Stimulated activated CD4-positive, alpha-beta T cell treated with anti-CD3 and anti-CD28 coated beads, Interleukin-4, amount 100 ng/mL, for 4 hours (primary cell): ENCODE measurements around the gene TMEM82.

Experiments used
- DNase-seq, 2 experiments: peaks; one replicate each; pipeline ENCODE4 v3.0.0-alpha.2; 2020

Gene TMEM82

DNA sequence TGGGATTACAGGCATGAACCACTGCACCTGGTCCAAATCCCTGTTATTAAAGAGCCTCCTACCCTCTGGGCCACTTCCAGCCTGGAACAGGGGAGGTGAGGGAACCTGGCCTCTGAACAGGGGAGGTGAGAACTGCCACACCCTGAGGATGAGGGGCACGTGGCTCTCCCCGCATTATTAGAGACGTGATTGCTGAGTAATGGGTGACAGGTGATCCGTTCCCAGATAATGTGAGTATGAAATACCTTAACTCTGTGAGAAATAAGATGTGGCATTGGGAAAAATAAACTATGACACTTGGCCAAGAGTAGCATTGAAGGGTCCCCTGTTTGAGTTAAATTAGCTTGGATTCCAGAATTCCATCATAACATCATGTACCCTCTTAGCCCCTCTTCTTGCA, 19.9 kb upstream of the TMEM82 start:
- DNase-seq = no peak

DNA sequence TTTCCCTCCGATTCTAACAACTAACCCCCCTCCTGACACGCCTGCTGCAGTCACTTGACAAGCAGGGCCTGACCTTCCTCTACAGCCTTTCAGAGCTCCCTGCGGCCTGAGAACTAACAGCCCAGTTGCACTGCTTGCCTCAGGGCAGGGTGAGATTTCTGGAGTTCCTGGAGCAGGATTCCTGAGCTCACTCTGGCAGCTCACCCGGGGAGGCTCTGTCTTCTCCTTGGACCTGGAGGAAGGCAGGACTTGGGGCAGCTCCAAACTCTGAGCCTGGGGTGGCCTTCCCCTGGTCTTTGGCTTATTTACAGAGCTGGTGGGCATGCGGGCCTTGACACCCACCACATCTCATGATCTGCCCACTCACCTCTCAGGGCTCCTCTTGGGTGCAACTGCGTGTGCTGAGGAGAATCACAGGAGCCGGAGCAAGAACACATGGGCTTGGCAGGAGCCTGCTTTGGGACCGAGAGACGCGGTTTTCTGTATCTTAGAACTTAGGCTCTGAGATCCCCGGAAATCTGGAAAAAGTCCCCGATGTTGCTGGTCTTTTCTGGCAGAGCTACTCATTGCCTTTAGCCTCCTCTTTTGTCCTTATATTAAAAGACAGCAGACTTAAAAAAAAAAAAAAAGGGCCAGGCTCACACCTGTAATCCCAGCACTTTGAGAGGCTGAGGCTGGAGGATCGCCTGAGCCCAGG, 19.3 kb upstream of the TMEM82 start:
- DNase-seq = no peak

DNA sequence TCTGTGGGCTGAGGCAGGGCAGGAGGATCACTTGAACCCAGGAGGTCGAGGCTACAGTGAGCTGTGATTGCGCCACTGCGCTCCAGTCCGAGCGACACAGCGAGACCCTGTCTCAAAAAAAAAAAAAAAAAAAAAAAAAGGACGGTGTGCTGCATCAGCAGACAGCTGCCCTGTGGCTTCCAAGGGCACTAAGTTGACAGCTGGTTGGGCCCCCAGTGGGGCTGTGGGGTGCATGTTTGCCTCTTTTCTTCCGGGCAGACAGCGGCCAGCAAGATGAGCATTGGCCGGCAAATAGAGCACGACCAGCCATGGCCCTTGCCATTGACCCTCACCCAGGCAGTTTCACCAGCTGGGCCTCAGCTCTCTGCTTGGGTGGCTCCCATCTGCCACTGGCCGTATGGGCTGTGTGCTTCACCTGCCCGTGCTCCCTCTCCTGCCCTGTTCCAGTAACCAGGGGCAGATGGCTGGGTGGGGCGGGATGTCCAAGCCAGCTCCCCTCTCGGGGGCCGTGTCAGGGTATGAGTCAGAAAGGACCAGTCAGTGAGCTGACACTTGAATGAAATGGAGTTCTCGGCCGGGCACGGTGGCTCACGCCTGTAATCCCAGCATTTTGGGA, 18.6 kb upstream of the TMEM82 start:
- no peak for DNase-seq

DNA sequence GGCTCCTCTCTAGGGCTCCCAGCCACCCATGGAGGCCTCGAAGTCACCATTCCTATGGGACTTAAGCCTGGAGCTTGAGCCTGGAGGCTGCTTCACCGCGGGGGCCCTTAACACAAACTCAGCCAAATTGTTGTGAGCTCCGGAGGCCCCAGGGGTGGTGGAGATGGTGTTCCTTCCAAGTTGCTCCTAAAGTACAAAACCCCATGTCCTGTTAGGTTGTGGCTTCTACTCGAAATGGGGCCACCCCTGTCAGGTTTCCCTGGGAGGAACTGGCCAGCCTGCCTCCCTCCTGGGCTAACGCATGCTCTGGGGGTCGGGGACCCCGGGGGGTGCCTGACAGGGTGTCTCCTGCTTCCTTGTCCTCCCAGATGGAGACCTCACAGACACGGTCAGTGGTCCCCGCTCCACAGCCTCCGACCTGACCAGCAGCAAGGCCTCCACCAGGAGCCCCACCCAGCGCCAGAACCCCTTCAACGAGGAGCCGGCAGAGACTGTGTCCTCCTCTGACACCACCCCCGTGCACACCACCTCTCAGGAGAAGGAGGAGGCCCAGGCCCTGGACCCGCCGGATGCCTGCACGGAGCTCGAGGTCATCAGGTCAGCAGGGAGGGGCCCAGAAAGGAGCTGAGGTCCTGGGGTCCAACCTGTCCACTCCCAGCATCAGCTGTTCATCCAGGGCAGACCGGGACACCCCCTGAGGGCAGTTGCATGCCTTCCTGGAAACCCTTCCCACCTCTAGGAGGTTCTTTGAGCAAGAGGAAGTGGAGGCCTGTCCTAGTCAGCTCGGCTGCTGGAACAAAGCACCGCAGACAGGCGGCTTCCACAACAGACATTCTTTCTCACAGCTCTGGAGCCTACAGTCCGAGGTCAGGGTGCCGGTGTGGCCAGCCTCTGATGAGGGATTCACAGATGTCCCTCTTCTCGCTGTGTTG, 17.1 kb upstream of the TMEM82 start:
- DNase-seq = no peak

DNA sequence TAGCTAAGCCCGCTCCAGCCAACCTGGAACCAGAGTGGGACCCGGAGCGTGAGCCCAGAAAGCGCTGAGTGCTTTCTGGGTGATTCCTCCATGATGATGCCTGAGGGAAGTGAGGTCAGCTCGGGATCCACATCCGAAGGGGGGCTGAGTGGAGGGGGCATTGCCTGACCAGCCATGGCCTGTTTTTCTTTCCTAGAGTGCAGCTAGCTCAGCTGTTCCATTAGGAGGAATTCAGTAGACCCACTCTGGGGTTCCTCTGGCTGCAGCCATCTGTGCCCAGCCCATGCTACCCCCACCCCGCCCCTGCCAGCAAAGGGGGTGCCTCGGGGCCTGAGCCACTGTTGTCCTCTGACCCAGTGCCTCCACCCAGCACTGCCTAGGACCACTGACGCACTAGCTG, 15.8 kb upstream of the TMEM82 start:
- DNase-seq = no peak

DNA sequence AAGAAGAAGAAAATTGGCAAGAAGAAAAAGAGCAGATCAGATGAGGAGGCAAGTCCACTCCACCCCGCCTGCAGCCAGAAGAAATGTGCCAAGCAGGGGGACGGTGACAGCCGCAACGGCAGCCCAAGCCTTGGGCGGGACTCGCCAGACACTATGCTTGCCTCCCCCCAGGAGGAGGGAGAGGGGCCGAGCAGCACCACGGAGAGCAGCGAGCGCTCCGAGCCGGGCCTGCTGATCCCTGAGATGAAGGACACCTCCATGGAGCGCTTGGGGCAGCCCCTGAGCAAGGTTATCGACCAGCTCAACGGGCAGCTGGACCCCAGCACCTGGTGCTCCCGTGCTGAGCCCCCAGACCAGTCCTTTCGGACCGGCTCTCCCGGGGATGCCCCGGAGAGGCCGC, 15.3 kb upstream of the TMEM82 start:
- no peak for DNase-seq

DNA sequence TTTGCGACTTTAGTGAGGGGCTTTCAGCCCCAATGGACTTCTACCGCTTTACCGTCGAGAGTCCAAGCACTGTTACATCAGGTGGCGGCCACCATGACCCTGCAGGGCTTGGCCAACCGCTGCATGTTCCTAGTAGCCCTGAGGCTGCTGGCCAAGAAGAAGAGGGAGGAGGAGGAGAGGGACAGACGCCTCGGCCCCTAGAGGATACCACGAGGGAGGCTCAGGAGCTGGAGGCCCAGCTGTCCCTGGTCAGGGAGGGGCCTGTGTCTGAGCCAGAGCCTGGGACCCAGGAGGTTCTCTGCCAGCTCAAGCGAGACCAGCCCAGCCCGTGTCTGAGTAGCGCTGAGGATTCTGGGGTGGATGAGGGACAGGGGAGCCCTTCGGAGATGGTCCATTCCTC, 14.9 kb upstream of the TMEM82 start:
- no peak for DNase-seq

DNA sequence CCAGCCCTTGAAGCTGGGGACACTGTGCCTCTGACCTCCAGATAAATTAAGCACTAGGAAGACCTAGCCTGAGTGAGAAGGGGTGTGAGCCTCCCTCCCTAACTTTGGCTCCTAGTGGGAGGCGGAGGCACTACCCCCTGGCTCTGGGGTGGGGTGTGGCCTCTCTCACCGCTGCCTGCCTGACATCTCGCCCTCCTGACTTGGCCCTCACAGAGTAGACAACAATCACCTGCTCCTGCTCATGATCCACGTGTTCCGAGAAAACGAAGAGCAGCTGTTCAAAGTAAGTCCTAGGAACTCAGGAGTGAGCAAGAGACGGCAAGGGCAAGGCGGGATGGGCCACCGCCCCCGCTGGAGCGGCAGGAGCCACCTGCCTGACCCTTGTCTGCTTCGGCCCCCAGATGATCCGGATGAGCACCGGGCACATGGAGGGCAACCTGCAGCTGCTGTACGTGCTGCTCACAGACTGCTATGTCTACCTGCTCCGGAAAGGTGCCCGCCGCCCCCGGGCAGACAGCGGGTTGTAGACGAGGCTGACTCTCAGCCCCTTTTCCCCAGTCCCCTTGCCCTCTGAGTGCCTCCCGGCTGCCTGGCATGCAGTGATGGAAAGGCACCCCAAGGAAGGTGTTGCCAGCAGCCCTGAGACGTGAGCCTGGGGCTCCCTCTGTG, 14.3 kb upstream of the TMEM82 start:
- no peak for DNase-seq

DNA sequence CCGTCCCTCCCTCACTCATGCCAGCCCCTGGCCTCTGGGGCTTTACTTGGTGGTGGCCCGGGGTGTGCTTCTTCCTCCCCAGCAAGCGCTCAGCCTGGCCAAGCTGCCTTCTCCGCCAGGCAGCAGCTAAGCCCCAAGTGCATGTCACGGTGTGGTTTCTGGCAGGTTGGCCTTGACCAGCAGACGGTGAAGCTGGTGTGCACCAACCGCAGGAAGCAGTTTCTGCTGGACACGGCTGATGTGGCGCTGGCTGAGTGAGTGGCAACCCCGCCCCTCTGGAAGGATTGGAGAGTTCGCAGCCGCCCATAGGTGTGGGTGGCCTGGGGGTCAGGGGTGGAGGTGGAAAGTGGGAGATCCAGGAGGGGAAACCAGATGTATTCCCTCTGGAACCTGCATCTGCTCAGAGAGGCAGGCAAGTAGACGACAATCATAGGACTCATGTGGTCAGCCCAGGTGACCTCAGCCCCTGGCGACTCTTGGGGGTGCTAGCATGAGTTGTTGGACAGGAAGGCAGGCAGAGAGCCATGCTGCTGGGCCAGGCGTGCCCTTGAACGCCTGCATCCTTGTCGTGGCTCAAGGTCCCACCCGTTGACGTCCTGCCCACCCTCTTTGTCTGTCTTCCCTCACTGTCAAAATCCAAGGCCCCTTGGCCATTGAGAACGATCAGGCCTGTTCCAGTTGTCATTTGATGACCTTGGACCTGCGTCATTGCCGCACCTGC, 13.2 kb upstream of the TMEM82 start:
- no peak for DNase-seq

DNA sequence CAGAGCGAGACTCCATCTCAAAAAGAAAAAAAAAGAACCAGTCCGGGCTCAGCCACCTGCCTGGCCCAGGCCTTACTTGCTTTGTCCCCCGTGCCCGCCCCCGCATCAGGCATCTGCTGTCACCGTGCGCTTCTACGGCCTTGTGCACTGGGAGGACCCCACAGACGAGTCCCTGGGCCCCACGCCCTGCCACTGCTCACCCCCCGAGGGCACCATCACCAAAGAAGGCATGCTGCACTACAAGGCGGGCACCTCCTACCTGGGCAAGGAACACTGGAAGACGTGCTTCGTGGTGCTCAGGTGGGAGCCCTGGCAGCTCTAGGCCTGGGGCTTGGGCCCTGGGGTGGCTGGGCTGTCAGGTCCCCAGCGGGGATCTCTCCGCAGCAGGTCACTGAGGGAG, 11.9 kb upstream of the TMEM82 start:
- no peak for DNase-seq

DNA sequence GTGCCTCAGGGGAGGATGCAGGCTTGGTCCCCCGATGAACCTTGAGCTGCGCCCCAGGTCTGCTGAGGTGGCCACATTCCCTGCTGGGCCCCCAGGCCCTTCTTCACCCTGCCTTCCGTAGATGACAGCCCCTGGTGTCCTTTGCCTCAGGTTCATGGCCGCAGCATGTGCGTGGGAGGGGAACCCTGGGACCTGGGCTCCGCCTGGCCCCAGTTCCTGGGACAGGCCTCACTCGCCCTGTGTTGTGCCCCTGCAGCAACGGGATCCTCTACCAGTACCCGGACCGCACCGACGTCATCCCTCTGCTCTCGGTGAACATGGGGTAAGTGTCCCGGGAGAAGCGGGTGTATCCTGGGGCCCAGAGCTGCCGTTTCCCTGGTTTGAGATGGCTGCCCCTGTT, 11.4 kb upstream of the TMEM82 start:
- DNase-seq = no peak

DNA sequence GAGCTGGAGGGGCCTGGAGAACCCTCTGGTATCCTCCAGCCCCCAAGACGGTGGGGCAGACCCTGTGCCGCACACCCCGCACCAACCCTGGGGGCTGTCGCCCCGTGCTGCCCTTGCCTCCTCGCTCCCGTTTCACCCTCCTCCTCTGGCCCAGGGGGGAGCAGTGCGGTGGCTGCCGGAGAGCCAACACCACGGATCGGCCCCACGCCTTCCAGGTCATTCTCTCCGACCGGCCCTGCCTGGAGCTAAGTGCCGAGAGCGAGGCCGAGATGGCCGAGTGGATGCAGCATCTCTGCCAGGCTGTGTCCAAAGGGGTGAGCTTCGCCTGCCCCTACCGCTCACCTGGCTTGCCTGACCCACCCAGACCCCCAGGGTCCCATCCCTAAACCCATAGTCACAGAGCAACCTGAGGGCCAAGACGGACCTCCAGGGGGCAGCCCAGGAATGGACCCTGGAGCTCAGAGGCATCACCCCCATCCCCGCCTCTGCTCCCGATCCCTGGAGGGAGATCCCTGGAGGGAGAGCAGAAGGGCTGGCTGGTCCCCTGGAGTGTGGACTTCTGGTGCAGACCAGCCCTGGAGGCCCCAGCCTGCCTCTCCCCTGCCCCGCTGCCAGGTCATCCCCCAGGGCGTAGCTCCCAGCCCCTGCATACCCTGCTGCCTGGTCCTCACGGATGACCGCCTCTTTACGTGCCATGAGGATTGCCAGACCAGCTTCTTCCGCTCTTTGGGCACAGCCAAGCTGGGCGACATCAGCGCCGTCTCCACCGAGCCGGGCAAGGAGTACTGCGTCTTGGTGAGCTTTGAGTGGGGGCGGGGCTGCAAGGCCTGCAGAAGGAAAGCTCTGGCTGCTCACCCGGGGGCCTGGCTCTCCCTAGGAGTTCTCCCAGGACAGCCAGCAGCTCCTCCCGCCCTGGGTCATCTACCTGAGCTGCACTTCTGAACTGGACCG, 10.3 kb upstream of the TMEM82 start:
- DNase-seq = no peak

DNA sequence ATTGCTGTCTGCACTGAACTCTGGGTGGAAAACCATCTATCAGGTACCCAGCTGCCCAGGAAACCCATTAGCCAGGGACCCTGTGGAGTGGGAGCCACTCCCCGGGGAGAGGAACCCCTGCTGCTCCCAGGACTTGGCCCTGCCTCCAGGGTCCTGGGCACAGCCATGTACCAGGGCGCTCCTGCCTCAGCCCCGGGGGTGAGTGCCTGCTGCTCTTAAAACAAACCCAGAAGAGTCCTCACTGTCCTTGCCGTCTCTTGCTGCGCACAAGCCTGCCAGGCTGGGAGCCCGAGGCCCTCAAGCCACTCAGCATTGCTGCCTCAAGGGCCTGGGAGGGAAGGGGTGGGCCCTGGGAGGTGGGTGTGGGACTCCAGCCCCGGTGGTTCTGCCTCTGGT, 9.6 kb upstream of the TMEM82 start:
- no peak for DNase-seq

DNA sequence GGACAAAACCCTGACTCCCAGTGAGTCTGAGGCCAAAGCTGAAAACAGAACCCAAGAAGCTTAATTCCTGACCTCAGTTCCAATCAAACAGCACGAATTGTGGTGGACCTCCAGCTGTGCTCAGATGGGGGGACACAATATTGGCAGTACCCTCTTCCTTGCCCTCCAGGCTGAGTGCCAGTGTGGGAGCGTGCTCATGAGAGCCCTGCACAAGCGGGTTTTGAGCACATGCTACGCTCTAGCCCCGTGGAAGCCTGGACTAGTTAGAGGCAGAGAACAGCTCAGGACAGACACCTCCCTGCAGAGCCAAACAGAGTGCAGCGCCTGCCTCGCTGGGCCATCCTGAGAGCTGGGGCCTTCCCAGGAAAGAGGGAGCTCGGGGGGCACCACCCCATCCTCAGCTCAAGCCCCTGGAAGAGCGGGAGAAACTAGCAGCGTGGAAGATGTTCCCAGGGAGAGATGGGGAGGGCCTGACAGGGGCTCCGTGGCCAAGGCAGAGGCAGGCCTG, 9.0 kb upstream of the TMEM82 start:
- DNase-seq = no peak

DNA sequence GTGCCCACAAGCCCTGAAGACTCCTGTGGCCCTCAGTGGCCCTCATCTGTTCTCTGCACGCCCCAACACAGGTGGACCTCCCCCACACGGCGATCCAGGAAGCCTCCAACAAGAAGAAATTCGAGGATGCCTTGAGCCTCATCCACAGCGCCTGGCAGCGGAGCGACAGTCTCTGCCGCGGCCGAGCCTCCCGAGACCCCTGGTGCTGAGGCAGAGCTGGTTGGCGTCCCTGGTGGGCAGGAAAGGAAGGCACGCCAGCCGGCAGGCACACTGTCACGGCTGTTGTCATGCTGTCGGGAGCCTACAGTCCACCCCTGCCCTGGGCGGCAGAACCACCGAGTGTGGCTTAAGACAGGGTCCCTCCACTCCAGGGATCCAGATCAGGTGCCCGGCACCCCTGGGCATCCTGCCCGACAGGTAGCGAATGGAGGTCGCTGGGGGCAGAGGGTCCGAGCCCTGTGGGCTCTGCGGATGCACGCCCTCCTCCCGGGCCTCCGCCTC, 8.5 kb upstream of the TMEM82 start:
- DNase-seq = no peak

DNA sequence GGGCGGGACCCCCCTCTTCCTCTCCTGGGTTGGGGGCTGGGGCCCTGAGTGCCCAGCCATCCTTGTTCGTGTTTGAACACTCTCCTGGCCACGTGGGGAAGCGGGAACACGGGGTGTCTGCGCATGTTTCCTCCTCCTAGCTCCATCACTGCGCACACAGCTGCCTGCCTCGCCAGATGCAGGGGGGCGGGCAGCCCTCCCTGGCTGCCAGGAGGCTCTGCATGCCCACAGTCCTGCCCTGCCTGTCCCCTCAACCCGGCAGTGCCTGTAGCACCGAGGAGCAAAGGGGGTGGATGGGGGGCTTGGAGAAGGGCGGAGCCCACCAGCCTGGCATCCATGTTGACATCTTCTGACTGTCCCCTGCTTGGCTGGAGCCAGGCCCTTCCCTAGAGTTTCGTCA, 8.0 kb upstream of the TMEM82 start:
- DNase-seq = no peak

DNA sequence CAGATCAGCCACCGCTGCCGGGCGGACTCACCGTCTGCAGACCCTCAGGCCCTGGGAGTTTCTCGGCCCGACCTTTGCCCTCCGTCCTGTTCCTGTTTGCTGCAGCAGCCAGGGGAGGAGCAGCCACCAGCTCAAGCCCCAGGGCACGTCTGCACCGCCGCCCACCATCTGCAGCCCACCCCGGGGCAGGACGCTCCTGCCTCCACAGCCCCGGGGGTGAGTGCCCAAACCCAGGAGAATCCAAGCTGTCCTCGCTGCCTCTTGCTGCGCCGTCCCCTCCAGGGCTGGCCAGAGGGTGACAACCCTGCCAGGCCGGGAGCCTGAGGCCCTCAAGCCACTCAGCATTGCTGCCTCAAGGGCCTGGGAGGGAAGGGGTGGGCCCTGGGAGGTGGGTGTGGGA, 7.4 kb upstream of the TMEM82 start:
- no peak for DNase-seq

DNA sequence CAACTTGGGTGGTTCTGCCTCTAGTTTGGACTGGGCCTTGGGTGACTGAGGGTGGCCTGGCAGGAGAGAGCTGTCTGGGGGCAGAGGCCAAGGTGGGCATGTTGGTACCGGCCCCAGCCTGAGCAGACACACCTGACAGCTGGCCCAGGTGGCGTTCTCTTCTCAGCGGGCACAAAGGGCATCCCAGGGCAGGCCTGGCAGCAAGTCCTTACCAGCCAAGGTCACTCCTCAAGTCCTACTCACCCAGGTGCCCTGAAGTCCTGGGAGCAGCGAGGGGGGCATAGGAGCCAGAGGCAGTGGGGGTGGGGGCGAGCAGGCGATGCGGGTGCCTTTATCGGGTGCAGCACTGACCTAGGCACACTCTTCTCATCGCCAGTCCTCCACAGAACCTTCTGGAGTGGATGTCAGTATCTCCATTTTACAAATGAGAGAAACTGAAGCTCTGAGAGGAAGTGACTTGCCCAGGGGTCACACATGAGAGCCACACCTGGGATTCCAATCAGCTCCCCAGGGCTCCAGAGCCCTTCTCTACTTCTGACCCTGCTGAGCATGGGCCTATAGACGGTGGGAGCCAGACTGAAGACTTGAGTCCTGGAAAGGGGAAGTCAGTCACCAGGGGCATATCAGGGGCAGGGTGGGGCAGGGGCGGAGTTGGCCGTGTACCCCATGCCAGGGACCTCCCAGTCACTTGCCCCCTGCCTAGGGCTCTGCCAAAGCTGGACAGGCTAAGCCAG, 6.8 kb upstream of the TMEM82 start:
- no peak for DNase-seq

DNA sequence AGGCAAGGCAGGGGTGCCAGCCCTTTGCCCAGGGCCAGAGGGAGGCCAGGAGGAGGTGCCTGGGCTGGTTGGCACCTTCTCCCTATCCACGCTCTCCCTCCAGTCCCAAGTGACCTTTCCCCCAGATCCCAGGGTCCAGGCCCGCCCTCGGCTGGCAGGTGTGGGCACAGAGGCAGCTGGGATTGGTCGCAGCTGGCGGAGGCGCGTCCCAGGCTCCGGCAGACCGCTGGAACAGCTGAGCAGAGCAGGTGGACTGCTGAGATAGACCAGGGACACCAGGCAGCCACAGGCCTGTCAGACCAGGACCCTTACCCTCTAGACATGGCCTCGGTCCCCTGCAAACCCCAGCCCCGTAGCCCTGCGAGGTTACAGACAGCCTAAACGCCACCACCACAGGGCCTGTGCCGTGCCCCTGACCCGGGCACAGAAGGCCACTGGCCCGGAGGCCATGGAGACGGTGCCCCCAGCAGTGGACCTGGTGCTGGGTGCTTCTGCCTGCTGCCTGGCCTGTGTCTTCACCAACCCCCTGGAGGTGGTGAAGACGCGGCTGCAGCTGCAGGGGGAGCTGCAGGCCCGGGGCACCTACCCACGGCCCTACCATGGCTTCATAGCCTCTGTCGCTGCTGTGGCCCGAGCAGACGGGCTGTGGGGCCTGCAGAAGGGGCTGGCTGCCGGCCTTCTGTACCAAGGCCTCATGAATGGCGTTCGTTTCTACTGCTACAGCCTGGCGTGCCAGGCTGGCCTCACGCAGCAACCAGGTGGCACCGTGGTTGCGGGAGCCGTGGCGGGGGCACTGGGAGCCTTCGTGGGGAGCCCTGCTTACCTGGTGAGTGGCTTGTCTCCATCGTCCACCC, 6.0 kb upstream of the TMEM82 start, which contains the start of gene SLC25A34:
Gene SLC25A34, plus strand, starts transcription at position 221 of the 854 bp plus-strand sequence. Its CDS starts 228 bp downstream, at position 449.
- no peak for DNase-seq
